GM12891 (cell line): ENCODE results near the gene ASCC2.

Source experiments
- DNase-seq: peaks from one replicate; pipeline ENCODE4 v3.0.0; 2011; ENCODE audit warnings: low spot score; ENCODE audit not compliant: insufficient read length
- FAIRE-seq: peaks from 2 replicates; lab custom pipeline; 2011; peaks lifted over from hg19 to GRCh38; lab: Jason Lieb, UNC
- PAX5 ChIP-seq: IDR thresholded peaks from 2 replicates; pipeline ENCODE4 v1.6.1; 2011; ENCODE audit warnings: low read length, moderate library complexity, mild to moderate bottlenecking; ENCODE audit not compliant: insufficient read depth, severe bottlenecking
- POLR2A ChIP-seq: IDR thresholded peaks from 2 replicates; pipeline ENCODE4 v1.6.1; 2011; ENCODE audit warnings: low read depth, low read length, control low read depth
- POLR2AphosphoS5 ChIP-seq: IDR thresholded peaks from 2 replicates; pipeline ENCODE4 v1.6.1; 2011; ENCODE audit warnings: low read depth, low read length, control low read depth
- POU2F2 ChIP-seq: IDR thresholded peaks from 2 replicates; pipeline ENCODE4 v1.6.1; 2011; ENCODE audit warnings: low read depth, mild to moderate bottlenecking, control low read depth, low read length, moderate library complexity
- SPI1 ChIP-seq: IDR thresholded peaks from 2 replicates; pipeline ENCODE4 v1.6.1; 2011; ENCODE audit warnings: low read depth, low read length, control low read depth
- TAF1 ChIP-seq: IDR thresholded peaks from 2 replicates; pipeline ENCODE4 v1.6.1; 2011; ENCODE audit warnings: low read depth, low read length, control low read depth

Gene ASCC2

GRCh38 chr22:29819501-29819900, 18.6 kb downstream of the ASCC2 start:
- no peak for DNase-seq
- no peak for FAIRE-seq
- TF ChIP-seq SPI1 (no peak), PAX5 (no peak), POLR2AphosphoS5 (no peak), TAF1 (no peak), POLR2A (no peak), POU2F2 (no peak)

DNA sequence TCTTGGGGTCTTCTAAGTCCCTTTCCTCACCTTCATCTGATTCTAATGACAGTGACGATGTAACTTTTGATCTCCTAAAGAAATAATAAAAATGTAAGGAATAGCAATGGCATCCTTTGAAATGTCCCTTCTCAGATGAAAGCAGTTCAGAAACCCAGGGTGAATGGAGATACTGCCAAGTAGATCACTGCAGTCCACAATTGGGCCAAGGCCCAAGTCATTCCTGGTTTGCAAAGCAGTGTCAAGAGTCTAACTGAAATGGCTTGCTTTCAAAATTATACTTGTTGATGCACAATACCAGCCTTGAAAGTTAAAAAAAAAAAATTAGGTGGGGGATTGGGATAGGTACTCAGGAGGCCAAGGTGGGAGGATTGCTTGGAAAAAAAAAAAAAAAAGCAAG, 20.4 kb downstream of the ASCC2 start:
- DNase-seq (no peak), FAIRE-seq (no peak)
- TF ChIP-seq POLR2AphosphoS5 = no peak
- TF ChIP-seq PAX5 = no peak
- TF ChIP-seq SPI1 = no peak
- no peak for TF ChIP-seq POU2F2
- no peak for TF ChIP-seq POLR2A
- TF ChIP-seq TAF1 = no peak

GRCh38 chr22:29816980-29817379, 21.1 kb downstream of the ASCC2 start:
- DNase-seq (no peak), FAIRE-seq (no peak)
- TF ChIP-seq POLR2AphosphoS5 (0 out of 2 replicates have a peak, but pooled peaks have one; percentile 6), POLR2A (no peak)

GRCh38 chr22:29816539-29816938, 21.5 kb downstream of the ASCC2 start:
- TF ChIP-seq PAX5 (no peak), POU2F2 (no peak)
- FAIRE-seq (no peak), DNase-seq (no peak)

- no peak for FAIRE-seq
- TF ChIP-seq POU2F2 (no peak), SPI1 (no peak), TAF1 (no peak), PAX5 (no peak), POLR2AphosphoS5 (no peak), POLR2A (no peak)
- DNase-seq = no peak
Observed at GRCh38 chr22:29816128-29816527, 21.9 kb downstream of the ASCC2 start.

DNA sequence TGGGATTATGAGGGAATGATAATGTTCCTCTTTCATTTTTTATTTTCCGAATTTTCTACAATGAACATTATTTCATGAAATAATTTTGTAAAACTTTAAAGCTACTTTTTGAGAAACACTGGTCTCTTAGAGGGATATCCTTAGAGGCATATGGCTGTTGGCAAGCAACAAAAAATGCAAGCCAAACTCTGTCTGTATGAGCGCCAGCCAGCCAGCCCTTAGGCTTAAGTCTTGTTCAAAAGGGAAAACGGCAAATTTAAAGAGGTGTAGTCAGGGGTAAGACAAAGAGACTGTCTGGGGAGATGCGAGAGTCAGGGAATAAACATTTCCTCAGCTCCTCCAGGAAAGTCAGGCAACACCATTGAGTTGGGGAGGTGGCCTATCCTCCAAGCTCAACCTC, 22.5 kb downstream of the ASCC2 start:
- TF ChIP-seq TAF1 = no peak
- TF ChIP-seq PAX5 = no peak
- TF ChIP-seq POLR2AphosphoS5 = no peak
- no peak for TF ChIP-seq SPI1
- TF ChIP-seq POLR2A = no peak
- TF ChIP-seq POU2F2 = no peak
- FAIRE-seq = no peak
- no peak for DNase-seq

- no peak for FAIRE-seq
- no peak for TF ChIP-seq SPI1
- TF ChIP-seq POLR2AphosphoS5 = no peak
- TF ChIP-seq POLR2A = no peak
- no peak for TF ChIP-seq PAX5
- TF ChIP-seq POU2F2 = no peak
- no peak for TF ChIP-seq TAF1
- DNase-seq = no peak
Observed at GRCh38 chr22:29814003-29814402, 24.1 kb downstream of the ASCC2 start.

DNA sequence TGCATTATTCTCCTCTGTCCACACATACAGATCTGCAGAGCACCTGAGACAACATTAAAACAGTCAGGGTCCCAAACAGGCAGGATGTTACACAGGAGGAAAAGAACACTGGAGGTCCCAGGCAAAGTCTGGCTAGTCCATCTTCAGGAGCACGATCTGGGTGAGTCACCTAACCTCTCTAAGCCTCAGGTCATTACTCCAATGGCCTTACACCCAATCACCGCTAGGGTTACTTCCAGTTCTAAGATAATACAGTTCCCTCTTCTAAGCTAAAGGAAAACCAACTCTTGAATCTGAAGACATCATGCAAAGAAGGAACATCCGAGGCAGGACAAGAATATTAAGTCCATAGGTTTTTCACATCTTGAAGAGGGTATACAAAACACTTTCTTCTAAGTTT, 24.5 kb downstream of the ASCC2 start:
- TF ChIP-seq POU2F2 (no peak), TAF1 (no peak), PAX5 (no peak), SPI1 (no peak), POLR2AphosphoS5 (no peak), POLR2A (no peak)
- DNase-seq (no peak), FAIRE-seq (no peak)

- FAIRE-seq = no peak
- TF ChIP-seq TAF1 = no peak
- no peak for TF ChIP-seq POLR2AphosphoS5
- no peak for TF ChIP-seq POLR2A
- TF ChIP-seq PAX5 = no peak
- no peak for TF ChIP-seq POU2F2
- TF ChIP-seq SPI1 = no peak
Observed at GRCh38 chr22:29813126-29813525, 24.9 kb downstream of the ASCC2 start.

DNA sequence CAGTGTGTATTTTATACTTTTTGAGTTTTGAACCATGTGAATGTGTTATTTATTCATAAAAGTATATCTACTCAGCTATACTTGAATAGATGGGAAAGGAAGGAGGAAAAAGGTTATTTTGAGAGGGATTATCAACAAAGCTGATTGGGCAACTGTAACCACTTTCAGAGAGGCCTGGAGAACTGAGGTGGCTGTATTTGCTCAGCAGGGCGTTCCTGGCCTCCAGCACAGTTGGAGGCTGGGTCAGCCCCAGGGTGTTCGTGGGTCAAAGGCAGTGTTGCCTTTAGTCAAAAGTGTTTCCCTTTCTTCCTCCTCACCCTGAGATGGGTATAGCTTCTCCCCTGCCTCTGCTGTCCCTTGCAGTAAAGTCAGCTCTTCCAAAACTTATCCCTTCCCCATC, 26.7 kb downstream of the ASCC2 start:
- no peak for DNase-seq
- TF ChIP-seq POLR2A (no peak), SPI1 (no peak), TAF1 (no peak), POLR2AphosphoS5 (no peak), PAX5 (no peak), POU2F2 (no peak)
- FAIRE-seq = no peak

More at GRCh38 chr22:29813126-29813525, 24.9 kb downstream of the ASCC2 start:
- no peak for DNase-seq
